Natural killer cell treated with Interleukin-12 subunit alpha and Interleukin-12 subunit beta and Interleukin-15 and Interleukin-18, amount 100 ng/mL, for 72 hours (primary cell): ENCODE measurements around the gene FSTL1. TPM values are rescaled to one million over a fixed set of nuclear protein-coding genes. Genes with fewer than 3 reads are reported as not detected.
A peak's percentile ranks its signal among the peaks of the same experiment; 100 is the strongest.

Experiments used
- ATAC-seq, 2 donors: fragments of 150-1000 bp; cut with Tn5 transposase in 1 of 2; sonication (Bioruptor Pico), chemical (Tn5 transposase) in 1 of 2; 2 replicates each; pipeline ENCODE4 v1.10.0; 2021
- DNase-seq: peaks from one replicate; pipeline ENCODE4 v3.0.0; 2022; ENCODE audit warnings: low spot score
- H3K27ac Mint-ChIP-seq, 2 donors: 1 replicate in 1 of 2; 2 replicates in 1 of 2; pipeline ENCODE4 v1.8.0; 2022; ENCODE audit warnings: mixed read lengths in 2 of 2, mild to moderate bottlenecking in 1 of 2, moderate library complexity in 1 of 2
- H3K27me3 Mint-ChIP-seq, 2 donors: 1 replicate in 1 of 2; 2 replicates in 1 of 2; pipeline ENCODE4 v1.8.0; 2022; ENCODE audit warnings: mixed read lengths in 2 of 2
- H3K36me3 Mint-ChIP-seq: one replicate; pipeline ENCODE4 v1.8.0; 2022; ENCODE audit warnings: mixed read lengths
- H3K4me1 Mint-ChIP-seq, 2 donors: 1 replicate in 1 of 2; 2 replicates in 1 of 2; pipeline ENCODE4 v1.8.0; 2022; ENCODE audit warnings: low read depth in 2 of 2, mixed read lengths in 2 of 2, mild to moderate bottlenecking in 1 of 2
- H3K4me3 Mint-ChIP-seq: one replicate; pipeline ENCODE4 v1.8.0; 2022; ENCODE audit warnings: mixed read lengths
- H3K9me3 Mint-ChIP-seq: 2 replicates; pipeline ENCODE4 v1.8.0; 2022; ENCODE audit warnings: mixed read lengths
- total RNA-seq, 2 donors: library from RNA; stranded (reverse); gene quantifications; one replicate each; pipeline ENCODE4 v1.2.3, GENCODE V29; 2022

FSTL1 gene, protein sequence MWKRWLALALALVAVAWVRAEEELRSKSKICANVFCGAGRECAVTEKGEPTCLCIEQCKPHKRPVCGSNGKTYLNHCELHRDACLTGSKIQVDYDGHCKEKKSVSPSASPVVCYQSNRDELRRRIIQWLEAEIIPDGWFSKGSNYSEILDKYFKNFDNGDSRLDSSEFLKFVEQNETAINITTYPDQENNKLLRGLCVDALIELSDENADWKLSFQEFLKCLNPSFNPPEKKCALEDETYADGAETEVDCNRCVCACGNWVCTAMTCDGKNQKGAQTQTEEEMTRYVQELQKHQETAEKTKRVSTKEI
- 1 to 10 TPM; 1.4 to 2.6 TPM for total RNA-seq

GRCh38 chr3:120450600-120451271 lies at the start of gene FSTL1:
TSS of gene FSTL1 (minus strand) at chr3:120450992. CDS start at chr3:120450746, 246 bp downstream.
- peaks cover 33 to 35% of the 10 kb centered on the region in 2 donors for H3K27me3 Mint-ChIP-seq
- DNase-seq: no peak
- peaks cover 5 to 6% of the 10 kb centered on the region in 2 donors for H3K4me1 Mint-ChIP-seq
- H3K36me3 Mint-ChIP-seq: peaks cover 5% of the 10 kb centered on the region
- no peak within 1 kb of the TSS for H3K27ac Mint-ChIP-seq
- peak; percentile 25 to 57 for ATAC-seq
- H3K9me3 Mint-ChIP-seq: no peaks in the 10 kb centered on the region
- peak within 1 kb of the TSS; percentile 57 for H3K4me3 Mint-ChIP-seq

GRCh38 chr3:120498556-120499346 lies 48.0 kb upstream of the FSTL1 start:
- no peaks in the 10 kb centered on the region for H3K36me3 Mint-ChIP-seq

DNA sequence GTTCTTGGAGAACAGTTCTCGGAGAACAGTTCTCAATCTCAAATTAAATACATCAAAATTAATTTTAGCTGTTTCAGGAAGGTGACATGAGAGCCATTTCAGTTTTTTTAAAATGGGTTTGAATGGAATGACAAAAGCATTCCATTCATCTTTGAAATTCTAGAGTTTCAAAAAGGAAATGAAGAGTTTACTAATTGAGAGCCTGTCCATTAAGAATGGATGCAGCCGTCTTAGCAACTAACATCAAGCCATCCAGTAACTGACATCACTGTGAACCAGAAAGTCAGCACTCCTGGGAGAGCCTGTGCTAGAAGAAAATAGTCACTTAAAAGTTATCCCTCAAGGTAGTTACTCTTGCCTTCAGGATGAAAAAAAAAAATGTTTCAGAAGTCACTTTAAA lies 47.0 kb upstream of the FSTL1 start:
- H3K4me1 Mint-ChIP-seq: no peaks in the 10 kb centered on the region
- ATAC-seq (no peak), DNase-seq (no peak)
- no peak overlapping the region for H3K27ac Mint-ChIP-seq
- H3K4me3 Mint-ChIP-seq: no peak overlapping the region
- H3K27me3 Mint-ChIP-seq: peaks cover 8 to 21% of the 10 kb centered on the region in 2 donors
- H3K9me3 Mint-ChIP-seq: peaks cover 3% of the 10 kb centered on the region
- H3K36me3 Mint-ChIP-seq: no peaks in the 10 kb centered on the region

More at GRCh38 chr3:120498556-120499346, 48.0 kb upstream of the FSTL1 start:
- no peak overlapping the region for H3K4me3 Mint-ChIP-seq
- peaks cover 8 to 15% of the 10 kb centered on the region in 2 donors for H3K27me3 Mint-ChIP-seq
- ATAC-seq: no peak
- H3K27ac Mint-ChIP-seq: no peak overlapping the region
- no peak for DNase-seq
- no peaks in the 10 kb centered on the region for H3K4me1 Mint-ChIP-seq
- H3K9me3 Mint-ChIP-seq: peaks cover 3% of the 10 kb centered on the region

GRCh38 chr3:120497336-120497735 lies 46.5 kb upstream of the FSTL1 start:
- no peak for ATAC-seq
- Mint-ChIP-seq H3K36me3 (no peaks in the 10 kb centered on the region), H3K27me3 (peaks cover 8 to 24% of the 10 kb centered on the region in 2 donors), H3K9me3 (peaks cover 3% of the 10 kb centered on the region), H3K4me3 (no peak overlapping the region), H3K4me1 (no peaks in the 10 kb centered on the region), H3K27ac (no peak overlapping the region)
- DNase-seq: no peak

DNA sequence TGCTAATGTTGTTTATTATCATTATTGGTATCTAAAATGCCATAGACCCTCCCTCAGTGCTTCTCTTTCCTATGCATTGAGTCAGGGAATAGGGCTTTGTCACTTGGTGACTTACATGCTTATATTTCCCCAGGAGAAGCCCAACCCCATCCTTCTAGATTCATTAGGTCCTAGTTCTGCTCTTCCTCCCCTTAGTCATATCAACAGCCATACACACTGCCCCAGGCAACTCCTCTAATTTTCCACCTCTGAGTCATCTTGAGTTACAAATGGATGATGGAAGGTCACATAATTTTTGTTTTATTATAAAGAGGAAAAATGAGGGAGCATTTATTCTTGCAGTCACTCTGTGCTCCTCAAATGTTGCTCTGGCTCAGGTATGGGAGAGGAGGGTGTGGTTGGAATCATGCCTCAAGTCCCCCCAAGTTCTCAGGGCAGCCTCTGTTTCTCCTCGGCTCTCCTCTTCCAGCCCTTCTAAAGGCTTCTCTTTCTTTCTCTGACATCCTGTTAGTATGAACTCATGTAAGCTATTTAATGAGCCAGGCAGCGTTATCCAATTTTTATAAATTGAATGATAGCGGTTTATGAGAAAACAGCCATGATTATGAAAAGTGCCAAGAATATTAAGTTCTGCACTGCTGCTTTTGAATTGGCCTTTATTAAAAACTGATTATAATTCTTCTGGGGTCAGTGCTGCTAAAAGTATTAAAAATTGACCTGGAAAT lies 45.6 kb upstream of the FSTL1 start:
- H3K4me1 Mint-ChIP-seq: no peaks in the 10 kb centered on the region
- no peak for DNase-seq
- no peak overlapping the region for H3K27ac Mint-ChIP-seq
- ATAC-seq: no peak
- H3K36me3 Mint-ChIP-seq: no peaks in the 10 kb centered on the region
- no peak overlapping the region for H3K4me3 Mint-ChIP-seq
- H3K9me3 Mint-ChIP-seq: peaks cover 3% of the 10 kb centered on the region
- H3K27me3 Mint-ChIP-seq: peaks cover 16 to 29% of the 10 kb centered on the region in 2 donors

DNA sequence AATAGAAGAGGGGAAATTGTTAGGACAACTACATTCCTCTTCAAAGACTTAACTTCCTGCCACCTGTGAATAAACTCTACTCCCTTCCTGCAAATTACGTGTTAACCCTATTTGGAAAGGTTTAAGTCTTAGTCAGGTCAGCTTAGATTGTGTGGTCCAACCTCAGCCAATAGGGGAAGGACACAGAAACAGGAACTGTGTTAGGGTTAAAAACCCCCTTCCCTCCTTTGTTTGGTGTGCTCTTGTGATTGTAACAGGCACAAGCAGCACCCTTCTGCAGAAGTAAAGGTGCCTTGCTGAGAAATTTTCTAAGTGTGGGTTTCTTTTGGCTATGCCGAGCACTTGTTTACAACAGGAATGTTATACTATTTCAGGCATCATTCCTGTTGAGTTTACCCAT lies 45.0 kb upstream of the FSTL1 start:
- no peak for ATAC-seq
- no peaks in the 10 kb centered on the region for H3K4me1 Mint-ChIP-seq
- no peak overlapping the region for H3K27ac Mint-ChIP-seq
- H3K27me3 Mint-ChIP-seq: peaks cover 21 to 33% of the 10 kb centered on the region in 2 donors
- H3K9me3 Mint-ChIP-seq: peaks cover 3% of the 10 kb centered on the region
- H3K4me3 Mint-ChIP-seq: no peak overlapping the region
- no peak for DNase-seq
- H3K36me3 Mint-ChIP-seq: no peaks in the 10 kb centered on the region

DNA sequence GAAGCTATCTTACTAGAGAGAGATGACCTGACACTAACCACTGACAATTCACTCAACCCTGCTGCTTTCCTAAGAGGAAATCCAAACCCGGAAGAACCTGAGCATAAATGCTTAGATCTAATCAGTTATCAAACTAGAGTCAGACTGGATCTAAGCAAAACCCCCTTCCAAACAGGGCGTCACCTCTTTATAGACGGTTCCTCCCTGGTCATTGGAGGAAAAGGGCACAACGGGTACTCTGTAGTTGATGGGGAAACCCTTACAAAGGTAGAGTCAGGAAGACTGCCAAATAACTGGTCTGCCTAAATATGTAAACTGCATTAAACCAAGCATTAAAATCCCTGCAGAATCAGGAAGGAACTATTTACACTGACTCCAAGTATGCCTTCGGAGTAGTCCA lies 41.3 kb upstream of the FSTL1 start:
- no peak for DNase-seq
- no peaks in the 10 kb centered on the region for H3K36me3 Mint-ChIP-seq
- H3K4me1 Mint-ChIP-seq: no peaks in the 10 kb centered on the region
- H3K27me3 Mint-ChIP-seq: peaks cover 26 to 45% of the 10 kb centered on the region in 2 donors
- peaks cover 3% of the 10 kb centered on the region for H3K9me3 Mint-ChIP-seq
- no peak overlapping the region for H3K4me3 Mint-ChIP-seq
- H3K27ac Mint-ChIP-seq: no peak overlapping the region
- no peak for ATAC-seq

GRCh38 chr3:120489421-120489820 lies 38.6 kb upstream of the FSTL1 start:
- H3K27ac Mint-ChIP-seq: no peak overlapping the region
- ATAC-seq: no peak
- no peak for DNase-seq
- no peaks in the 10 kb centered on the region for H3K9me3 Mint-ChIP-seq
- H3K4me3 Mint-ChIP-seq: no peak overlapping the region
- no peaks in the 10 kb centered on the region for H3K4me1 Mint-ChIP-seq
- H3K27me3 Mint-ChIP-seq: peaks cover 28 to 55% of the 10 kb centered on the region in 2 donors
- no peaks in the 10 kb centered on the region for H3K36me3 Mint-ChIP-seq

DNA sequence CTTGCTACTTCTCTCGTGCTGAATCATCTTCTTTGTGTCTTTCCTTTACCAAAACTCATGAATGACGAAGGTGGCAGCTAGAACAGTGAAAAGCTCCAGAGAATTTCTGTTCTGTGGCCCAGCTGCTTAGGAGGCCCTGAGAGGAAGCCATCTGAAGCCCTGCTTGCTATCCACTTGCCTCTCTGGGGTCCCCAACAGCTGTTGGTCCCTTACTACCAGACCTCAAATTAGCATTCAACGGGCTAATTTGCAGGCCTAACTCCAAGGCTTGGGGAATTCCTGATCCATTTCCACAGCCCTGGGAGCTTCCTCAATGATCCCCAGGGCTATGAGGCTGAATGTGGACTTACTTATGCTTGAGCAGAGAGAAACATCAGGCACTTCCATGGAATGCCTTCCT lies 37.5 kb upstream of the FSTL1 start:
- Mint-ChIP-seq H3K27me3 (peaks cover 25 to 54% of the 10 kb centered on the region in 2 donors), H3K36me3 (no peaks in the 10 kb centered on the region), H3K27ac (no peak overlapping the region), H3K4me1 (no peaks in the 10 kb centered on the region), H3K9me3 (no peaks in the 10 kb centered on the region), H3K4me3 (no peak overlapping the region)
- DNase-seq (no peak), ATAC-seq (no peak)

DNA sequence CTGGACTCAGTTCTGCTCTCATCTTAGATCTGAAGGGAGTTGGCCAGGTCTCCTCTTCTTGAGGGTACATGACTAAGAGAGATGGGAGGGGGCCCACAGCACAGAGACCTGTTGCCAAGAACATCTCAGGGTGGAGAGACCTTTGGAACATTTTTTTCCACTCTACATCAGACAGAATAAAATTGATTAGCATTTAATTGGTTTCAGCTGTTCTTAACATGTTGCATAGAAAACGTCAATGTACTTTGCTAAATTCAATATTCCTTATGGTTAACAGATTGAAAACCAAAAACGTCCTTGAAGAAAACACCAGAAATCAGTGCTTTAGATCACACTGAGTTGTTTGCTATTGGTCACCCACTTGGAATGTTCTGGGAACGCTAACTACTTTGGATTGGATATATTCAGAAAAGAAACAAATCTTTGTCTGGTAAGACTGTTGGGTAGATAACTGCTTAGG lies 36.4 kb upstream of the FSTL1 start:
- Mint-ChIP-seq H3K36me3 (no peaks in the 10 kb centered on the region), H3K9me3 (no peaks in the 10 kb centered on the region), H3K4me3 (no peak overlapping the region), H3K27ac (no peak overlapping the region), H3K4me1 (no peaks in the 10 kb centered on the region), H3K27me3 (peaks cover 24 to 48% of the 10 kb centered on the region in 2 donors)
- no peak for DNase-seq
- no peak for ATAC-seq

DNA sequence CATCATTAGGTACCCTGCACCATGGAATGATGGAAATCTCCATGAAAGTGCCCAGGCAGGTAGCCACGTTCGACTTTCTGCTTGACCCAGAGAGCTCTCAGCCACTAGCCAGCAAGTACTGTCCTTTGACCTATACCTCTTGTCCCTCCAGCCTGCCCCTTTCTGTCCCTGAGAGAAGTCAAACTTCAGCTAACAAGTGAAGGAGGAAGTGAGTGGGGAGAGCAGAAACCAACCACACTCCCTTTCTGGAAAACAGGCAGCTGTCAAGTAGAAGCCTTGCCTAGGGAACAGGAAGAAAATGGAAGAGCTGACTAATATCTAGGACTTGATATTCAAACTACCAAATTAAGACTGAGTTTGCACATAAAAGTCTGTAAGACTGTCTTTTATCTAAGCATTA lies 30.3 kb upstream of the FSTL1 start:
- Mint-ChIP-seq H3K9me3 (no peaks in the 10 kb centered on the region), H3K27me3 (peaks cover 4 to 15% of the 10 kb centered on the region in 2 donors), H3K4me3 (no peak overlapping the region), H3K36me3 (no peaks in the 10 kb centered on the region), H3K27ac (no peak overlapping the region), H3K4me1 (no peaks in the 10 kb centered on the region)
- DNase-seq (no peak), ATAC-seq (no peak)

DNA sequence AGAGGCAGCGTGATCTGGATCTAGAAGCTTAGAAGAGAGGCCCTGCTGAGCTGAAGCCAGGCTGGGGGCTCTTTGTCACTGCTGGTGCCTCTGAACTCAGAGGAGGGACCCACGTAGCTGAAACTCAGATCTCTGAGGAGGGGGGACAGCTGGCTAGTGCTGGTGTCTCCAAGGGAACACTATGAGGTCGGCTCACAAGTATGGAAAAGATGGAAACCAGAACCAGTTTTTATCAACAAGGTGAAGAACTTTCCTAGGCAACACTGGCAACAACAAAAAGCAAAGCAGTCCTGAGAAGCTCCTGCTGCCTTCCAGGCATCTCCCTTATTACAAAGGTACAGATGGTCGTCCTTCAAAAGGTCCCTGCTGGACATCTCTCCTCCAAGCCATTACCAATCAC lies 27.0 kb upstream of the FSTL1 start:
- no peak overlapping the region for H3K27ac Mint-ChIP-seq
- no peaks in the 10 kb centered on the region for H3K9me3 Mint-ChIP-seq
- DNase-seq (no peak), ATAC-seq (no peak)
- peaks cover 7 to 22% of the 10 kb centered on the region in 2 donors for H3K27me3 Mint-ChIP-seq
- no peak overlapping the region for H3K4me3 Mint-ChIP-seq
- no peaks in the 10 kb centered on the region for H3K4me1 Mint-ChIP-seq
- H3K36me3 Mint-ChIP-seq: no peaks in the 10 kb centered on the region

DNA sequence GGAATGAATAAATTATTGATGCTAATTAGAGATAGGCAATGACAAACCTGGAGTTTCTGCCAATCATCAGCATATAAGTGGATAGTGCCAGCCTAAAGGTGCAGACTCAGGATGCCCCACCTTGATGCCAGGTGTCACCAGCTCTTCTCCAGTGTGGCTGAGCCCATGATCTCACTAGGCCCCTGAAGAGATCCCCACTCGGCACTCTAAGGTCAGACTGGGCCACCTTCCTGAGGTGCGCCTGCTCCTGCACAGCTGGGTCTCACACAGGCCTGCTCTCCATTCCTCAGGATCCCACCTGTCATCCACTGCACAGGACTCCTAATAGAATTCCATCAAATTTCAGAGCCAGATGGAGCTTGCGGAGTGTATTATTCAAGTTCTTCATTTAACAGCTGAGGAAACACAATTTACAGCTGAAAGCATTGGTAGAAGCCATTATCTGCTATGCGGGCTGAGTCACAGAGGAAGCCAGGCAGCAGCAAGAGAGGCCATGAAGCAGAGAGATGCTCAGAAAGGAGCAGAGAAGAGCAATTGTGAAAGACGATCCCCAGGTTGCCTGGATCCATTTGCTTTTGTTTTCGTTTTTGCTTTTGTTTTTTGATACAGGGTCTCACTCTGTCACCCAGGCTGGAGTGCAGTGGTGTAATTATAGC lies 25.1 kb upstream of the FSTL1 start:
- DNase-seq (no peak), ATAC-seq (no peak)
- no peaks in the 10 kb centered on the region for H3K4me1 Mint-ChIP-seq
- no peaks in the 10 kb centered on the region for H3K9me3 Mint-ChIP-seq
- H3K36me3 Mint-ChIP-seq: no peaks in the 10 kb centered on the region
- H3K4me3 Mint-ChIP-seq: no peak overlapping the region
- peaks cover 16 to 40% of the 10 kb centered on the region in 2 donors for H3K27me3 Mint-ChIP-seq
- no peak overlapping the region for H3K27ac Mint-ChIP-seq
